Posterior cingulate gyrus (tissue), 11 donors: ENCODE results near the gene TRMU.
A peak's percentile ranks its signal among the peaks of the same experiment; 100 is the strongest.

Experiments used
- DNase-seq, 10 donors: peaks; one replicate each; pipeline versions ENCODE4 v3.0.0 to v3.0.0-alpha.2; 2020 to 2021; ENCODE audit warnings: mixed read lengths in 3 of 10
- intact Hi-C: fragments of 100-400 bp; cut with DNase I; formaldehyde crosslinking; loops from one replicate; pipeline ENCODE4 v1.15.1; 2023

TRMU gene

DNA sequence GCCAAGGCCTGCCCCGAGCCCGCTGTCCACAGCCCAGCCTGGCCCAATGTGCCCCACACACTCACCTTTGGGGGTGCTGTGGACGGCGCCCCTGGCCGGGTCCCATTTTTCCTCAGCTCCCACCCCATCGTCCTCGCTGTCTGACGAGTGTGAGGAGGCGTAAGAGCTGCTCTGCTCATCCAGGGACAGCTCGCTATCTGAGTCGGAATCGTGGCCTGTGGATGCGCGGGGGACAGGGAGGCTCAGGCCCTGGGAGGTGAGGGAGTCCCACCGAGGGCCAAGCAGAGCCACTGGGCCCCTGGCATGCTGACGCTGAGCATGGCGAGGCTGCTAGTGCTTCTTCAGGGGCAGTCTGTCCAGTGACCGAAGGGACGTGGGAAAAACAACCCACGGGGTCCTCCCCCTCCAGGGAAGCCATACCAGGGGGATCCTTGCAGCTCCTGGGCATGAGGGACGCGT, 29.7 kb downstream of the TRMU start:
- DNase-seq: peak in 4 of 10 donors; percentile 20 to 43 (median 37)
- intact Hi-C loops: no loop called here

DNA sequence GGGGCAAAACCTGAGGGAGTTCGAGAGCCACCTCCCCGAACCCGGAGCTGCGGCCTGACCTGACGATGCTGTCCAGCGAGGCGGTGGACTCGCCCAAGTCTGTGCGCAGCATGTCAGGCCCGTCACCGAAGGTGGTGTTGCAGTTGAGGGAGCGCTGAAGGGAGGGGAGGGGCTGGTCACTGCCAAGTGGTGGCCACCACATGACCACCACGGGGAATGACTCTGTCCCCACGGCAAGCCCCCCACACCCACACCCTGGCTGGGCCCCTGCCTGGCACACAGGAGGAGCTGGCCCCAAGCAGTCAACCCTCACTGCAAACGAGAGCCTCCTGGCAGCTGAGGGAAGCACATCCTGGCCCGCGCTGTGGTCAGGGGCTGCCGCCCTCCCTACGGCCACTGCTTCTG, 30.8 kb downstream of the TRMU start:
- intact Hi-C loops: no loop called here
- DNase-seq: peak in 2 of 10 donors; percentile 69 to 83

DNA sequence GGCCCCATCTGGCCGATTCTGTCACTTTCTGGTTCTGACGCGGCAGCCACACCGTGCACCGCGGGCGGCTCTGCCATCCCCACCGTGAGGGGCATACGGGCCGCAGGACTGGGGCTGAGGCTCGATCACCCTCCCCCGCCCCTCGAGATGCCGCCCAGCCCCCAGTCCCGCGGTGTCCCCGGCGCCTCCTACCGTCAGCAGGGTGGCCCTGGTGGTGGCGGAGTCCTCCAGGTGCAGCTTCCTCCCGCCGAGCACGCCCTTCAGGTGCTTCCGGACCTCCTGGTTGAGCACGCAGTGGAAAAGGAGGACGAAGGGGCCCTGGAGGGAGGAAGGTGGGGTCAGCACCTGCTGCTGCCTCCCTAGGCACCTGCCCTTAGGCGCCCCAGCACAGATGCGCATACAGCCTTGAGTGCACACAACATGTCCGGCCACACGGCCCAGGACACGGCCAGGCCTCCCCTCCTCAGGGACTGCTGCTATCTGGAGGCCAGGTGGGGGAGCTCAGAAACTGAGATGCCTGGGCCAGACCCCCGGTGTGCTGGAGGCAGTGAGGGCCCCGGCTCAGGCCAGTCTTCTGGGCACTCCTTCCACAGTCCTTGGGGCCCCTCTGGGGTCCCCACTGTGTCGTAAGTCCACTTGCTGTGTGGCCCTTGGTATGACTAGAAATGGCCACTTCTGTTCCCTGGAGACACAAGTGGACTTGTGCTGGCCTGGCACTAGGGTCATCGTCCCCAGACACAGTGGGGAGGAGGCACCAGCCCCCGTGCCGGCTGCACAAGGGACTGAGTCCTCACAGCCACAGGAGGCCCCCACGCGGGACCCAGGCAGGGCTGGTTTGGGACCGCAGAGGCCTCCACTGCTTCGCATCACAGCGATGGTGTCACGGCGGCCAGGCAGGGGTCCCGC, 31.5 kb downstream of the TRMU start:
- peak in 2 of 10 donors; percentile 46 to 68 for DNase-seq
- intact Hi-C loops: no loop called here

DNA sequence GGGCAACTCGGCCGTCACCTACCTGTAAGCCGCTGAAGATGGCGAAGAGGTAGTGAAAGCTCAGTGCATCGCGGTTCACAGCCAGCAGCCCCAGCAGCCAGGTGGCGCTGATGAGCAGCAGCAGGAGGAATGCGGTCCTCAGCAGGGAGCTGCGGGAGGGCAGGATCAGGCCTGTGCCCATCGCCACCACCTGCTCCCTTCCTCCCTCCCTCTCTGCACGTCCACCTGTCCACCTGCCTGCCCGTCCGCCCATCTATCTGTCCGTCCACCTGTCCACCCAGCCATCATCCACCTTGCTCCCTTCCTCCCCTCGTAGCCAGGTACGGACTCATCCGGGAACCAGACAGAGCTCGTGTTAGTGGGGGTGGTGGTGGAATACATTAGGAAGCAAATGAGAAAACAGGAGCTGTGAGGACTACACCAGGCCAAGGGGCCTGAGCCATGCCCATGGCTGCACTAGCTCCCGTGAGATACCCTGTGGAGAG, 32.2 kb downstream of the TRMU start:
- intact Hi-C loops: no loop called here
- DNase-seq: peak in 5 of 10 donors; percentile 39 to 79 (median 42)

DNA sequence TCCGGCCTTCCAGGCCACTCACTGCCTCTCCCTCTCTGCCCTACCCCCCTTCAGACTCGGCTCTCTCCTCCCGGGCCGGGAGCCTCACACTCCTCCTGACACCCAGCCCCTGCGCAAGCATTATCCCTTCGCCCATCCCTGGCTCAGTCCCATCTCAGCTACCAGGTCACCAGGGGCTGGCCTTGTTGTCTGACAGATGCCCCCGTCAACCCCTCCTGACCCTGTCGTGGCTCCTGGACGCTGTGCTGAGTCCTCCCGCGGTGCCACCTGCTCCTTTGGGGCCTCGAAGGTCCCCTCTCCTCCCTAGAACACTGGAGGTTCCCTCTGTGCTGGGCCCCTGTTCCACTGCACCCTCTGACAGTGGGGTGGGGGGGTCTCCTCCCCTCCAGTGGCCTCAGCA, 32.9 kb downstream of the TRMU start:
- peak in 1 of 10 donors; percentile 54 for DNase-seq
- intact Hi-C loops: no loop called here

DNA sequence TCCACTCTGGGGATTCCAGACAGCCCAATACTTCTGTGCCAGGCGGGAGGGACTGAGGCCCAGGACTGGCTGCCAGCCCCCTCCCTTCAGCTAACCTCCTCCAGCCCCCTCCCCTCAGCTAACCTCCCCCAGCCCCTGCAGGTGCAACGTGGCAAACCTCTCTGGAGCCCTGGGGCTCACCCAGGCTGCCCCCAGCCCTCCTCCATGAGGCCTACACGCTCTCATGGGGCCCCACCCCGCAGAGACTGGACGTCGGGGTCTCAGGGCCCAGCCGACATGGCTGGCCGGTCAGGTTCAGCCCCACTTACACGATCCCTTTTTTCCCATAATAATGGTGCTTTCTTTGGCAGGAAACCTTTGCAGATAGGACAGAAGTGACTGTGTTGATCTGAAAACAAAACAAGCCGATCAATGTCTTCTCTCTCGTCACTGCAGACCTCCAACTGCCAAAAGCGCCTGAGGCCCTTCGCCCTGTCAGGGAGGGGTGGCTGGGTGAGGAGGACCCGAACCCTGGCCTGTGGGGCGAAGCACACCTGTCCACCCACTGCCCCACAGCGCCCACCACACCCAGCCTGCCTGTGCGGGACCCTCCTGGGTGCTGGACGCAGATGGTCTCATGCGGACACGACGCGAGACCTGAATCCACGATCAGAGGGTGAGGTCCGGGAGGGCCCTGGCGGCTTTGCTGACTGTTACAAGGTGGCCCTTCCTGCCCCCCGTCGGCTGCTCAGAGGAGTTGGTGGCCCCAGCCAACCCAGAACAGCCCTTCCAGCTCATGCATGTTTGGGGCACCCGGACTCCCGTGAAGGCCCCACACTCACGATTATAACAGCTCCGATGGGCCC, 33.6 kb downstream of the TRMU start:
- intact Hi-C loops: no loop called here
- DNase-seq: no peak

DNA sequence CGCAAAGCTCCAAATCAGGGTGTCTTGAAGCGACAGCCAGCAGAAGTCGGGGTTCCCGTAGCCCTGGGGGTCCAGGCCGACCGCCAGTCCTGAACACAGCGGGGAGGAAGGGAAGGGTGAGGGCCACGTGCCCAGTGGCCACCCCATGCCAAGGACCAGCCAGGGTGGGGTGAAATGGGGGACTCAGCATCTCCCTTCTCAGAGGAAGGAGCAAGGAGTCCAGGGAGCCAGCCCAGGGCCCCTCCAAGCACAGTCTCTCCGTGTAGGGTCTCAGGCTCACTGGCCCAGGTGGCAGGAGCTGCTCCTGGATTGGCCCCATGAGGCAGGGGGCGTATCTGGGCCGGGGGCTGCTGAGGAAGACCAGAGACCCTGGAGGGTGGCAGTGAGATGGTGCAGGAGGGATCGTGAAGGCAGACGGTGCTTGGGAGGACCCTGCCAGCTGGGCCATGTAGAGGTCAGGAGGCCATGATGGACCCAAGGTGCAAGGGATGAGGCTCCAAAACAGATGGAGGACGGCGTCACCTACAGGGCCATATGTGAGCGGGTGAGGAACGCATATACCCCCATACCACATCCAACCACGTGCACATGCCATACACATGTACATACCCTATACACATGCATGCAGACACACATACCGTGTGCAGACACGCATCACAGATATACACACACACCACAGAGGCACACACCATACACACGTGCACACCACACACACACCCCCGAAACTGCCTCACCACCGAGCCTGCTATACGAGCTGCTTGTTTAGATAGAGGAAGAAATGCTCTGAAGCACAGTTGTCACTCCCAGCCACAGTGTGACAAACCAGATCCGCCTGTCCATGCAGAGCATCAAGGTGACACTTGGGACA, 34.4 kb downstream of the TRMU start:
- DNase-seq: no peak
- intact Hi-C loops: no loop called here

DNA sequence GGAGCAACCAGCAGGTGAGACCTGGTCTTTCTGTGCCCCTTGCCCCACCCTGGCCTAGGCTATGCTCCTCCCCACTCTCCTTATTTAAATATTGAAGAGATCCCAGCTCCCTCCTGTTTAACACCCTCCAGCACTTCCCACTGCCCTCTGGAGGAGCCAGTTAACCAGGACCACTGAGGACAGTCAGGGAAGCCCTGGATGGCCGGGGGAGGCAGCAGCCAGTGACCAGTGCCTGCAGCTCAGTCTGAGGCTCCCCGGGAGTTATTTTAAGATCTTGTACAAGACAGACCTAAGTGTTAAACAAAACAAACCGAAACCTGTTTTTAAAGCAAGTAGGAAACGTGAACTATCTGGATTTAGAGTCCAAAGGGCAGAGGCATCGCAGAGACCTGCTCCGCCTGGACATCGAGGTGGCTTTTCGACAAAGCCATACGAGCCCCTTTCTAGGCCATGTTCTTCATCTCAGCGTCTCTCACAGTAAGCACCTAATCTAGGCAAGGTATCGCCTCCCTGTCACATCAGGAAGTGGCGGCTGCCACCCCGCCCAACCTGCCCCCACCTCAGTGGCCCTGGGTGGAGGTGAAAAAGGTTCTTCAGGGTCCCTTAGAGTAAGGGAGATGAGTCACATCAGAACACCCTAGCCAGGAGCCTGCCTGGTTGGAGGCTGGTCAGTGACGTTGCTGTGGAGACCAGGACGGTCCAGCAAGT, 35.2 kb downstream of the TRMU start:
- no peak for DNase-seq
- intact Hi-C loops: no loop called here

DNA sequence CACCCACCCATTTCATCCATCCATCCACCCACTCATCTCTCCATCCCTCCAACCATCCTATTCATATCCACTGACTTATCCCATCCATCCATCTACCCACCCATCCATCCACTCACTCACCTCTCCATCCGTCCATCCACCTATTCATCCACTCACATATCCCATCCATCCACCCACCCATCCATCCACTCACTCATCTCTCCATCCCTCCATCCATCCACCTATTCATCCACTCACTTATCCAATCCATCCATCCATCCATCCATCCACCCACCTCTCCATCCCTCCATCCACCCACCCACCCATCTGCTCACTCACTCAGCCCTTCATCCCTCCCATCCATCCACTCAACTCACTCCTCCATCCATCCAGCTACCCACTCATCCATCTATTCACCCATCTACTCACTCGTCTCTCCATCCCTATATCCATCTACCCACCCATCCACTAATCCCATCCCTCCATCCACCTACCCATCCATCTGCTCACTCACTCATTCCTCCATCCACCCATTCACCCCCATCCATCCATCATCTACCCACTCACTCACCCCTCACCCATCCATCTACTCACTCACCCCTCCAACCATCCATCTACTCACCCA, 36.2 kb downstream of the TRMU start:
- intact Hi-C loops: no loop called here
- DNase-seq: no peak

DNA sequence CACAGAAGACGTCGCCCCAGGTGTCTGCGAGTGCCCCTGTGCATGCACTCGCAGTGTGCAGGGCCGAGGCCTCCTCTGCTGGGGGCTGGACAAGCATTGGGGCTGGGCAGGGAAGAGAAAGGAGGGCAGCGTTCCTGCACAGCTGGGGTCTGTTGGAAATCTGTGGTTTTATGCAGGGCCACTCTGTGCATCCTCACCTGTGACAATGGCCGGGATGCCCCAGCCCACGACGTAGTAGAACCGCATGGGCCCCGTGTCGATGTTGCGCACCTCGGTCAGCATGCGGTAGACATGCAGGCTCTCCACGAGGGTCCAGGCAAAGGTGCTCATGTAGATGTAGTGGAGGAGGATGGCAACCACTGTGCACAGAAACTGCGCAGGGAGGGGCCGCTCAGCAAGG, 37.2 kb downstream of the TRMU start:
- intact Hi-C loops: no loop called here
- DNase-seq: no peak

DNA sequence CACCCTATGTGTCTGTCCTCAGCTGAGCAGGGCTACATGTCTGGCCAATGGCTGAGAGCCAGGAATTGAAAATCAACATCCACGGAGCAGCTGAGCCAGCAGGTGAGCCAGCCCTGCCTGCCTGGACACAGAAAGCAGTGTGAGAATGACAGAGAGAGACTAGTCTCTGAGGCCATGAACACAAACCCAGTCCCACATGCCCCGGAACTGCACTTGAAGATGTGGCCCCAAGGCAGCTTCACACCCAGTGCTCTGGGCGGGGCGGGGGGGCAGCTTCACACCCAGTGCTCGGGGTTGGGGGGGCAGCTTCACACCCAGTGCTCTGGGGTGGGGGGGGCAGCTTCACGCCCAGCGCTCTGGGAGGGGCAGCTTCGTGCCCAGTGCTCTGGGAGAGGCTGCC, 37.6 kb downstream of the TRMU start:
- intact Hi-C loops: no loop called here
- no peak for DNase-seq

DNA sequence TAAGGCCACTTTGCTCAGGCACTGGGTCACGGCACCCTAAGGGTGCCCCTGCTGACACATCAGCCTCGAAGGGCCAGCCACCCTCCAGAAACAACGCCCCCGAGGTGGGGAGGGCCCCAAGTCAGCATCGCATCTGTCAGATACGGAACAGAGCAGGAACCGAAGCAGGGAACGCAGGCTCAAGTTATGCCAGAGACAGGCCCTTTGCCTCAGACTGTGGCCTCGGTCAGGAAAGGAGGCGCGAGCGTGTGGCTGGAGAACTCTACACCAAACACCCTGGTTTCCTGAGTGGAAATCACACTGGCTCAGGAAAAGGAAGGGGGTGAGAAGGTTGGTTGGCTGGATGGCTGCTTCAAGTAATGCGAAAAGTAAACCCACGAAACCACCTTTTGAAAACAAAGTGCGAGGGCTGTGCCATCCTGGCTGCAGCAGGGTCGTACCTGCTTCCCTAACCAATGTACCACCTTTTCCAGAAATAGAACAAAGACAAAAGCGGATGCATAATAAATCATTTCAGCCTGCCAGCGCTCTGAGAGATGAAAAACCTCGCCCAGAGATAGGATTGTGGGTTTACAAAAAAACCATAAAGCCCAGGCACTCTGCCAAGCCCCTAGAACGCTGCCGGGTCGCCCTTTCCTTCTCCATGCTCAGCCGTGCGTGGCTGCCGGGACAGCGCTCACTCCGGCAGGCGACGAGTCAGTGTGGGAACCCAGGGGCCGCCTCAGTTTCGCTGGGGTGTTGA, 38.6 kb downstream of the TRMU start:
- intact Hi-C loops: no loop called here
- DNase-seq: no peak

DNA sequence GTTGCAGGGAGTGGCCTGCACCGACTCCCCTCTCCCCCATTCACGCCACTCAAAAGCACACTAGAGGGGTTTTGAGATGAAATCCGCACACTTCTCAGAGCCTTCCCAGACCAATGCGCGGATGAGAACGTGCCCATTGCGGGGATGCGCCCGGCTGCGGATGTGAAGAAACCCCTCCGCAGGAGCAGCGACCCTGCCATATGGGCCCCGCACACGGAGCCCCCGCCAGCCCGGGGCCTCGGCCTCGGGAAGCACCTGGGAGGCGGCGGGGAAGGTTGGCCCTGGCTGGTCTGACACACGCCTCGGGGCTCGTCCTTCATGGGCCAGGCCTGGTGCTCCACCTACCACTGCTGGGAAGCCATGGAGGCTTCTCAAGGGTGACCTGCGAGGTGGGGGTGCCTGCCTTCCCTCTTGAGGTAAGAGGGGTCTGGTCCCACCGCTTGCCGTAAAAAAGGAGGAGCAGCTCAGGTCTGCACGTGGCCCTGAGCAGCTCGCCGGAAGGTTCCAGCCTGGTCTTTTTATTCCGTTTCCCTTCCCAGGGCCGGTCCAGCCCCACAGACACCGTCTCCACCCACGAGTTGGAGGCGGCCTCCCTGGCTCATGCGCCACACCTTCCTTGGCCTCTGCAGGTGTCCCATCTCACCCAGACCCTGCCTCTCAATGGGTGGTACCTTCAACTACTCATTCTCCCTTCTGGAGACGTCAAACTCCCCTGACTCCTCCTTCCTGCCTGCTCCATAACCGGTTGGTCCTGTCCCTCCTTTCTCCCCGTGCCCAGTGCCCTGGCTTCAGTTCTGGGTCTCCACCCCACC, 39.4 kb downstream of the TRMU start:
- intact Hi-C loops: no loop called here
- DNase-seq: no peak

DNA sequence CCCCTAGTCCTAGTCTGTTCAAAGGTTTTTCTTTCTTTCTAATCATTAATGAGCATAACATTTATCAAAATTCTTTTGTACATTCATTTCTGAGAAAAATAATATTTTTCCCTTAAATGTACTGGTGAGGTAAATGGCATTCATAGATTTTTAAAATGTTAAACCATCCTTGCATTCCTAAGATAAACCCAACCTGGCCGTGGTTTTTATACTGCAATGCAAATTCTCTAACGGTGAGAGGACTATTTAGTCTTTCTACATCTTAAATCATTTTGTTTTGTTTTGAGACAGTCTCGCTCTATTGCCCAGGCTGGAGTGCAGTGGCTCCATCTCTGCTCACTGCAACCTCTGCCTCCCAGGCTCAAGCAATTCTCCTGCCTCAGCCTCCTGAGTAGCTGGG, 40.6 kb downstream of the TRMU start:
- intact Hi-C loops: no loop called here
- no peak for DNase-seq

DNA sequence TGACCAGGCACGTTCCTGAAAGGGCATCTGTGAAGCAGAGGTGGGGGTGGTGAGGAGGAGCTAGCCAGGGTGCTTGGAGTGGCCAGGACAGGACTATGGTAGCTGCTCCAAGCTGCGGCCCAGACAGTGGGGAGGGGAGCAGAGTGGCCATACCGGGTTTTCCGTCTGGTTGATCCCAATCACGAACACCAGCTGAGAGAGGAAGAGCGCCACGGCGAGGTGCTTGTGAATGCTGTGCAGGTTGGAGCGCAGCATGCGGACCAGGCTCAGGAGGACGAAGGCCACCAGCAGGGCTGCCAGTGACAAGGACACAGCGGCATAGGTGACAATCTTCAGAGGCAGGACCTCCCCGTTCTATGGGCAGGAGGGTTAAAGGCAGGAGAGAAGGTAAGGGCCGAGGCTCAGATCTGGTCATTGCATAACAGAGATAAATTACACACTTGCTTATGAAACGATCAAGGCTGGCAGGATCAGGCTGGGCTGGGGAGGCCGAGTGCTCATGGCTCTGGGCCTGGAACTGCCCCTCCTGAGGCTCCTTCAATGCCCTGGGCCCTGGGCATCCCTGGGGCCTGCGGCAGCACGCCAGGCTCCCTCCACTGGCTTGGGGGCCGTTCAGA, 41.5 kb downstream of the TRMU start:
- intact Hi-C loops: no loop called here
- no peak for DNase-seq

DNA sequence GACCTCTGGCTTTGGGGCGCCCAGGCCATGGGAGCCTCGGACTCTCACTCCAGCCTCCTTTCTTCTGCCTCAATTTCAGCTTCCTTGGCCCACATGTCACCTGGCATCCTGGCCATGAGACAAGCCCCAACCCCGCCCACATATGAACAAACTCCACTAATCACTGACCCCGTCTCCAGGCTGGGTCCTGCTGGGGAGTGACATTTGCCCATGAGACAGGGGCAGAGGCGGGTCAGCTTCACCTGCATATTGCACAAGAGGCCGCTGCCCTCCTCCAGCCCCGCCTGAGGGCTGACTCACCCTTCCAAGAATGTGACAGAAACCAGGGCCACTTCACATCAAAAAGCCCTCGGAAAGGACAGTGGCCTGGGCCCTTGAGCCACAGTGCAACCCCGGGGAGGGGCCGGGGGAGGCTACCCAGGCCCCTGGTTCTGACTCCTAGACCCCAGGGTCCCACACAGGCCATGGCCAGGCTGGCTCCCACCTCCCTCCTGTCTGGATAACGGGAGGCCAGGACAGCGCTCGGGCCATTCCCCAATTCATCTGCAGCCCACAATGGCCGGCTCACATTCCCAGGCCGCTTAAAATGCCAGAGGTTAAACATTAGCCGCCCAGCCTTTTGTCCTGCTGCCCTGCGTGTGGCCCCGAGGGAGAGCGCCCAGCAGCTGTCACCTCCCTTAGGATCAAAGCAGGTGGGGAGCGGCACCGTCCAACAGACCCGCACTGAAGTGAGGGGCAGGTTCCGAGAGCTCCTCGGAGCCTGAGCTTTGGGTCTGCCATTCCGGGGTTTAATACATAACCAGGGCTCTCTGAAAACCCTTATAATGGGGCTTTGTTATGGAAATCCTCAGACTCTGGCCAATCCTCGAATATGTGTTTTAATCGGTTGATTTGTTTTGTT, 42.3 kb downstream of the TRMU start:
- DNase-seq: no peak
- intact Hi-C loops: no loop called here
